Fibroblast of mammary gland (primary cell): ENCODE data around the gene THRA.

Source experiments
- DNase-seq: peaks from one replicate; pipeline ENCODE4 v3.0.0-alpha.2; 2010; ENCODE audit warnings: low read depth
- H3K4me3 ChIP-seq: 2 replicates; pipeline ENCODE4 v1.5.1; 2011; ENCODE audit warnings: low read depth, mild to moderate bottlenecking, low read length, moderate library complexity; ENCODE audit not compliant: control insufficient read depth
- TF ChIP-seq, protein P1 (sequence below): conservative IDR thresholded peaks from 2 replicates; pipeline ENCODE4 v1.5.1; 2011; ENCODE audit warnings: low read depth, low read length, inconsistent platforms; ENCODE audit not compliant: control insufficient read depth, insufficient read depth

The THRA gene

DNA sequence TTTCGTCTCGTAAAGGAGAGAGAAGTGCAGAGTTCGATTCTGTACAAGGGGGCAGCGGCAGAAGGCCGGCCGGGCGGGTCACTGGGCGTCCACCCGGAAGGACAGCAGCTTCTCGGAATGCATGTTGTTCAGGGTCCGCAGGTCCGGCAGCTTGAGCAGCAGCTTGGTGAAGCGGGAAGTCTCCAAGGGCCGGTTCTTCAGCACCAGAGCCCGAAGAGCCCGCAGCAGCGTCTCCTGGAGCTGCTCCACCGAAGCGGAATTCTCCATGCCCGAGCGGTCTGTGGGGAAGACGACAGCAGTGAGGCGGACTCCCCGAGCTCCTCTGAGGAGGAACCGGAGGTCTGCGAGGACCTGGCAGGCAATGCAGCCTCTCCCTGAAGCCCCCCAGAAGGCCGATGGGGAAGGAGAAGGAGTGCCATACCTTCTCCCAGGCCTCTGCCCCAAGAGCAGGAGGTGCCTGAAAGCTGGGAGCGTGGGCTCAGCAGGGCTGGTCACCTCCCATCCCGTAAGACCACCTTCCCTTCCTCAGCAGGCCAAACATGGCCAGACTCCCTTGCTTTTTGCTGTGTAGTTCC lies 30.3 kb downstream of the THRA start:
- DNase-seq: no peak
- no peak overlapping the region for H3K4me3 ChIP-seq
- TF ChIP-seq, protein P1, sequence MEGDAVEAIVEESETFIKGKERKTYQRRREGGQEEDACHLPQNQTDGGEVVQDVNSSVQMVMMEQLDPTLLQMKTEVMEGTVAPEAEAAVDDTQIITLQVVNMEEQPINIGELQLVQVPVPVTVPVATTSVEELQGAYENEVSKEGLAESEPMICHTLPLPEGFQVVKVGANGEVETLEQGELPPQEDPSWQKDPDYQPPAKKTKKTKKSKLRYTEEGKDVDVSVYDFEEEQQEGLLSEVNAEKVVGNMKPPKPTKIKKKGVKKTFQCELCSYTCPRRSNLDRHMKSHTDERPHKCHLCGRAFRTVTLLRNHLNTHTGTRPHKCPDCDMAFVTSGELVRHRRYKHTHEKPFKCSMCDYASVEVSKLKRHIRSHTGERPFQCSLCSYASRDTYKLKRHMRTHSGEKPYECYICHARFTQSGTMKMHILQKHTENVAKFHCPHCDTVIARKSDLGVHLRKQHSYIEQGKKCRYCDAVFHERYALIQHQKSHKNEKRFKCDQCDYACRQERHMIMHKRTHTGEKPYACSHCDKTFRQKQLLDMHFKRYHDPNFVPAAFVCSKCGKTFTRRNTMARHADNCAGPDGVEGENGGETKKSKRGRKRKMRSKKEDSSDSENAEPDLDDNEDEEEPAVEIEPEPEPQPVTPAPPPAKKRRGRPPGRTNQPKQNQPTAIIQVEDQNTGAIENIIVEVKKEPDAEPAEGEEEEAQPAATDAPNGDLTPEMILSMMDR: no peak

DNA sequence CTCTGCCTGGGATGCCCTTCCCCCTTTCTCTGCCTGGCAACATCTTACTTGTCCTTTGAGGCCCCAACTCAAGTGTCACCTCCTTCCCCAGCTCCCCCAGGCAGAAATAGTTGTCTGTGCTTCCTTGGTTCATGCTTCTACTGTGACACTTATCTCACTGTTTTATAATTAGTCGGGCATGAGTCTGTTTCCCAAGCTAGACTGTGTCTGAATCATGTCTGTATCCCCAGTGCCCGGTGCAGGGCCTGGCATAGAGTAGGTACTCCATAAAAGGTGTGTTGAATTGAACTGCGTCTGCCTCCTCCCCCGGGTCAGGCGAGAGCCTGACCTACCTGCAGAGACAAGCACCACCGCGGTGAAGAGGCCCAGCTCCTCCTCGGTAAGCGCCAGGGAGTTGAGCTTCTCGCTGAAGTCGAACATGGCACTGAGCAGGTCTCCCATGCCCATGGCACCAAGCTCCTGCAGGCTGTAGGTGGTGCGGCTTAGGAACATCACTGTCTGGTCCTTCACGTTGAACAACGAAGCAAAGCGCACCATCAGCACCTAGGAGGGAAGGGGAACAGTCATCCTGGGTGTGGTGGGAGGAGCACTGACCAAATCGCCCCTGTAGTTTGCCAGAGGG lies 30.9 kb downstream of the THRA start:
- DNase-seq: no peak
- TF ChIP-seq, protein P1: no peak

DNA sequence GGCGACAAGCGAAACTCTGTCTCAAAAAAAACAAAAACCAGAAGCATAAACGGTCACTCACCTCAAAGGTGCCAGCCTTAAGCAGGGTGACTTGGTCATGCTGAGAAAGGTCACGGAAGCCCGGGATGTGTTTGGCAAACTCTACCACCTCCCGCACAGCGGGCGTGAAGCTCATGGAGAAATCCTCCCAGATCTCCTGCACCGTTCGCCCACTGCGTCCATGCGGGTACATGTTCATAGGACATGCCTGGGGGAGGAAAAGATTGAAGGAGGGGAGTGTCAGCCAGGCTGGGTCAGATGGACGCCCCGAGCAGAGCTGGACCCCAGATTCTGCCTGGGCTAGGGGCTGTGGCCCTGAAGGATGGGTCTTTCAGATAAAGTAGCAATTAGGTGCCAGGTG lies 32.1 kb downstream of the THRA start:
- H3K4me3 ChIP-seq: no peak overlapping the region
- TF ChIP-seq, protein P1: no peak
- DNase-seq: no peak

More for the DNA sequence above, 30.9 kb downstream of the THRA start:
- no peak overlapping the region for H3K4me3 ChIP-seq

DNA sequence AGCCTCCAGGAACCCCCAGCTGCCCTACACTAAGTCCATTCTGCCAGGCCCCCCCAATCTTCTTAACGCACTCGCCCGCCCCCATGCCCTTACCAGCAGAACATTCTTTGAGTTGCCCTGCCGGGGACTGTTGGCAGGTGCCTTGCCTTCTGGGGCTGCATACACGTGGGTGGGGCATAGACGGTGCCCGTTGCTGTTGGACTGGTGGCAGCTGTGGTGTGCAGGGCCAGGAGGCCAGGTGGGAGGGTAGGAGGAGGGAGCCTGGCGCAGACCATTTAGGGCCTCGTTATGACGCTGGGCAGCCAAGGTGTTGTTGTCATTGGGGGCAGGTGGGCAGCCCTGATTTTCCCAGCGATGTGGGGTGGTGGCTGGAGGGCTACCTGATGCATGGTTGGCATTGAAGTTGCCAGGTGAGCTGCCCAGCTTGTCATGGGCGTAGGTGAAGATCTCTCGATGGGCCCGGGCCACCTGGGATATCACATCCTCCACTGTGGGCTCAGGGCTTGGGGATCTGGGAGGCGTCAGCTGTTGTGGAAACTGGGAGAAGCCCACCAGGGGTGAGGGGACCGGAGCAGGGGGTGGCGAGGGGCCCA lies 32.7 kb downstream of the THRA start:
- no peak for DNase-seq
- TF ChIP-seq, protein P1: no peak
- no peak overlapping the region for H3K4me3 ChIP-seq

DNA sequence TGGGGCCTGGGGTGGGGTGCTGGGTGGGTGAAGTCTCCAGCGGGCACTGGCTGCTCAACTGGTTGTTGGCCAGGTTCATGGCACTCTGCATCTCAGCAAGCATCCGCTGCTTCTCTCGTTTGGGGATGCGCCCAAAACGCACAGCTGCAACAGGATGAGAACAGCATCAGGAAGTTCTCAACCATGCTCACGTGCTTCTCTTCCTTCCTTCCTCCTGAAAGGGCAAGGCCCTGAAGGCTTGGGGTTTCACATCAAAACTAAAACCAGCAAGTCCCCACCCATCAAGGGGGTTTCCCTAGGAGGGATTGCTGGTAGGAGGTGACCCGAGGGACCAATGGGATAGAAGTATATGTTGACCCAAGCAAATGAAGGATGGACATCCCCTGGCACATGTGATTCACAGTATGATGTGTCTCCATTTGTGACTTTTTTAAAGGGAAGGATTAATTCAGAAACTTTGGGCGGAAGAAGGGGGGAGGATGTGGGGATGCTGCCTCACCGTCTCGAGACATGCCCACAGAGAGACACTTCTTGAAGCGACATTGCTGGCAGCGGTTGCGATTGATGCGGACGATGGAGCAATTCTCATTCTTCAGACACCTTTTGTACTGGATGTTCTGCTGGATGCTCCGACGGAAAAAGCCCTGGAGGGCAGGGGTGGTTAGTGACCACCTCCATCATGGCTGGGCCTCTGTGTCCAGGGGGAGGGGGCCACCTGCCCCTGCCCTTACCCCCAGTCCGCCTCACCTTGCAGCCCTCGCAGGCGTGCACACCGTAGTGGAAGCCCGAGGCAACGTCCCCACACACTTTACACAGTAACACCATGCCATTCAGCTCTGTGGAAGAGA lies 33.4 kb downstream of the THRA start:
- no peak overlapping the region for H3K4me3 ChIP-seq
- DNase-seq: peak; percentile 85
- TF ChIP-seq, protein P1: no peak

DNA sequence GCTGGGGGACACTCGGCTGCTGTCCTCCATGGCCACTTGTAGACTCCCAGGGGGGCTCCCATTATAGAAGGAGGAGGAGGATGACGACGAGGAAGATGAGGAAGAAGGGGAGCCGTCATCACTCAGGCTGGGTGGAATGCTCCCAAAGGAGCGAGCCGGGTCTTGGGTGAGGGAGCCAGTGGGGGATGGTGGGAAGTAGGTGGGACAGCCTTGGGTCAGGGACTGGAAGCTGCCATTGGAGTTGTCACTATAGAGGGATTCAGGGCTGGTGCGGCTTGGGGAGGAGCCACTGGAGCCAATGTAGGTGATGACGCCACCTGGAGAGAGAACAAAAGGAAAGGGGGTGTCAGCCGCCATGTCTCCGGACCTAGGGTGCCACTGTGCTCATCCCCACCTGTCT lies 34.3 kb downstream of the THRA start:
- TF ChIP-seq, protein P1: no peak
- no peak overlapping the region for H3K4me3 ChIP-seq
- DNase-seq: no peak
